Measurements from ENCODE around the gene FBLN5.
"Not testable (repeated sequence)": the region's sequence is repeated elsewhere in the genome, so short reads cannot be mapped to it uniquely, and the experiment has no call there.

Gene FBLN5

GRCh38 chr14:91910196-91910595 lies 37.3 kb downstream of the FBLN5 start:
- no peak for DNase-seq (ENCODE audit: low read depth in 1 of 2, low spot score in 1 of 2)

DNA sequence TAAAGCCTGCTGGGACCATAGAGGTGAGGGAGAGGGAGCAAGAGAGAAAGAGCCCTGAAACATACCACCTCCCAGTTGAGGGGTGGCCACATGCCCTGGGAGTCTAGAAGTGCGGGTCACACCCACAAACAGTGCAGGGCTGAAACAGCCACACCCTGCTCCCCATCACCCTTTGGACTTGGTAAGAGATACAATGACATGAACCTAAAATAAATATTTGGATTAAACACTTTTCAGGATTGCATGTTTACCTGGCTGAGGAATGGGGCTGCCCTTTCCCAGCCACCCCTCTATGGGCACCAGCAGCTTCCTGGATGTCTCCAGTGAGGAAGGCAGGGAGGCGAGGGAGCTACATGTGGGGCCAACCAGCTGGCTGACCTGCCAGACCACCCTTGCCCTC lies 41.1 kb downstream of the FBLN5 start:
- no peak for DNase-seq (ENCODE audit: low read depth in 1 of 2, low spot score in 1 of 2)

- DNase-seq (ENCODE audit: low read depth in 1 of 2, low spot score in 1 of 2), result no peak
These were observed 42.4 kb downstream of the FBLN5 start for GRCh38 chr14:91904956-91905645.

DNA sequence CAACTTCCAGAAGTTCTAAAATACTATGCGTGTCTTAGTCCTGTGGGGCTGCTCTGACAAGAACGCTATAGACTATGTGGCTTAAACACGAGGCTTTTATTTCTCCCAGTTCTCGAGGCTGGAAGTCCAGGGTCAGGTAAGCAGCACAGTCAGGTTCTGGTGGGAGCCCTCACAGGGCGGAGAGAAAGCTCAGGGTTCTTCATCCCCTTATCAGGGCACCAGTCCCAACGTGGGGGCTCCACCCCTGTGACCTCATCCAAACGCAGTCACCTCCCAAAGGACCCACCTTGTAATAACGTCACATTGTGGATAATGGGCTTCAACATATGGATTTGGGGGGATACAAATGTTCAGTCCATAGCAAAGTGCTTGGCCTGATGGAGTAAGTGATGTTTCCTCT lies 43.0 kb downstream of the FBLN5 start:
- no peak for DNase-seq (ENCODE audit: low read depth in 1 of 2, low spot score in 1 of 2)

DNA sequence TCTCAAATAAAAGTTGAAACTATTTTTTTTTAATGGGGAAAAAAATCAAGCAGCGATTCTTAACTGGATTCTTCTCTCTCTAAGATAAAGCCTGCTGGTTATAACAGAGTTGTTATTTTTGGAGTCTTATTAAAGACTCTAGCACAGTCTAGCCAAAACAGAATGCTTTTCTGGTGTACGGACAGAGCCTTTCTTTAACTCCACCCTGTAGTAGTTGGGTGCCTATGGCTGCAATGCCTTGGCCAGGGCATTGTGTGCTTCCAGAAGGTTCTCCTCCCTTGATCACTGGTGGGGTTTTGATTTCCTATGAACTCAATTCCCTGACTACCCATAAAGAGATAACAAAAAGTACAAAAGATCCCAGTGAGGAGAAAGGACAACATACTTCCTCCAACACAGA lies 44.4 kb downstream of the FBLN5 start:
- no peak for DNase-seq (ENCODE audit: low read depth in 1 of 2, low spot score in 1 of 2)

DNA sequence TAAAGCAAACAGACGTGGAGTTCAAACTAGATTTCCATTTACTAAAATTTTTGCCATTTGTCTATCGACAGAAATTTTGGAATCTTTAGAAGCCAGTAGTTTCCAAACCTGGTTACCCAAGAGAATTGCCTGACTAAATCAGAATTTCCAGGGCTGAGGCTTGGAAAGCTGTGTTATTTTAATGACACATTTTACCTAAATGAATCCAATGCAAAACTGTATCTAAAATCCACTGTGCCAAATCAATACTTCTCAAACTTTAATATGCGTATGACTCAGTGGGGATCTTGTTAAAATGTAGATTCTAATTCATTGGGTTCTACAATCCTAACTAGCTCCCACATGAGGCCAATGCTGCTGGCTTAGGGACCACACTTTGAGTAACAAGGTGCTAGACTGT lies 45.2 kb downstream of the FBLN5 start:
- no peak for DNase-seq (ENCODE audit: low read depth in 1 of 2, low spot score in 1 of 2)

DNA sequence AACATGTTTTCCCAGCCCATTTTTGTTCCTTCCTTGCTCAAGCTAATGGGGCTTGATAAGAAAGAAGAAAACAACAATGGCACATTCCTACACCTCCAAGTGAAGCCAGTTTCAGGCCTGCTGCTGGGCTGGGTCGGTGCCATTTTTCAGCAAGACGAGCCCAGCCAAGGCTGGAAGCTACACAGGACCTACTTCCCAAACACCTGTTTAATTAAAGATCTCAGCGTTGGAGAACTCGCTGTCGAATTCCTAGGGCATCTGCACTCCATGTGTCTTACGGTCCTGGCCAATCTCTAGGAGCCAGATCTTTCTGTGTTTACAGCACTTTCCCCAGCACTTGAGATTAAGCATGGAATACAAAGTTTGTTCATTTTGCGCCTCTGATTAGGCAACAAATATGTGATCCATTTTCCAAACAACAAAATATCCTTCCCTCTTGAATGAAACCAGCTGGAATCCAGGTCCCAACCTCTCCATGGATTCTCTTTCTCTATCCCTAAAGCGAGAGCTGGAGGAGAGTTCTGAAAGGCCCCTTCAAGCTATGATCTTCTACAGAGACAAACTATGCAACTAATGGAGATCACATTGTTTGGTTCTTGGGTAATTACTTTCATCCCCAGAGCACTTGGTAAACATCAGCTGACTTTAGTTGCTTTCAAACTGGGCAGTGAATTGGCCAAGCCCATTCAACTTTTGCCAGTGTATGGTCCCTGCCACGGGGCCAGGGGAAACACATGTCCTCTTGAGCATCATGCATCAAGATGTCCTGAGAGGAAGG lies 45.9 kb downstream of the FBLN5 start:
- no peak for DNase-seq (ENCODE audit: low read depth in 1 of 2, low spot score in 1 of 2)

DNA sequence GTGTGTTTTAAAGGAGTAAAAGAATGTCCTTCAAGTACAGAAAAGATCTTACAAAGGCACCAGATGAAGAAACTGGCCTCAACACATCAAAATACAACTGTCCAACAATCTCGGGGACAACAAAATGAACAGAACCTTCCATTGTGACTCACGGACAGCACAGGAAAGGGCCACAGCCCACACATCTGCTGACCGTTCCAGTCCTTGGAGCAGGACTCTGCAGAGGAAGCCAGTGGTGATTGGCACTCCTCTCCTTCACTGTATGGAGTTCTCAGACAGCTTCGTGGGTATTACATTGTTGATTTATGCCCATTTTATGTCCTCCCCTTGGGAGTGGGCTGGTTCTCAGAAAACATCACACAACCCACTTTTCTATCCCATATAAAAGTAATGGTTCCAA lies 47.7 kb downstream of the FBLN5 start:
- no peak for DNase-seq (ENCODE audit: low read depth in 1 of 2, low spot score in 1 of 2)

DNA sequence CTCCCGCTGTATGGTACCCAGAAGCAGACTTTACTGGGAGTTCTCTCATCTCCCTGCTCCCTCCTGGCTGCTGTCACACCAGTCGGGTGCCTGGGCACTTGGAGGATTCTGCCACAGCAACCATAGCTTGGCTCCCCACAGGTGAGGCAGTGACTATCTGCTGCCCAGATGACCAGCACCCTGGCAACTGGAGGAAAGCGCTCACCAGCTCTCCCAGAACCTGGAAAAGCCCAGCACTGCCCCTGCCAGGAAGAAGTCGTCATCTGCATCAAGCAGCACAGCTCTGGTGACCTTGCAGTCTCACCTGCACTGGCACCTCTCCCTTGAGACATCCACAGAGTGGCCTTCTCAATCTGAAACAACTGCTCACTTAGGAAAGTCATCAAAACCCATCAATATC lies 48.3 kb downstream of the FBLN5 start:
- no peak for DNase-seq (ENCODE audit: low read depth in 1 of 2, low spot score in 1 of 2)

DNA sequence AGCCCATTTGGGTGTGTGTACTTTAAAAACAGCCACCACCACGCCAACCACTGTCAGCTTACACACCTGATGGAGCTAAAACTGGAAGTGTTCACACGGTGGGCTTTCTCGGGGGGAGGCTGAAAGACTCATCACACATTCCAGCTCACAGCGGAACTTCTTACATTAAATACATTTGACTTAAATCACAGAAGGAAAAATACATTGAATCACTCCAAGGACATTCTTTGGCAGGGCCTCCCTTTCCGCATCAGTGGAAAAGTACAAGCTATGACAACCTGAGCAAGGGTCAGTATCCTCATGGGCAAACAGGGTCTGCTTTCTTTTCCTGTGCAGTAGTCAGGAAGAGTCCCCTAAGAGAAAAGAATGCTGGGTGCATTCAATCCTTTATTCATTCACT lies 49.1 kb downstream of the FBLN5 start:
- DNase-seq (ENCODE audit: low read depth in 1 of 2, low spot score in 1 of 2), result no peak

DNA sequence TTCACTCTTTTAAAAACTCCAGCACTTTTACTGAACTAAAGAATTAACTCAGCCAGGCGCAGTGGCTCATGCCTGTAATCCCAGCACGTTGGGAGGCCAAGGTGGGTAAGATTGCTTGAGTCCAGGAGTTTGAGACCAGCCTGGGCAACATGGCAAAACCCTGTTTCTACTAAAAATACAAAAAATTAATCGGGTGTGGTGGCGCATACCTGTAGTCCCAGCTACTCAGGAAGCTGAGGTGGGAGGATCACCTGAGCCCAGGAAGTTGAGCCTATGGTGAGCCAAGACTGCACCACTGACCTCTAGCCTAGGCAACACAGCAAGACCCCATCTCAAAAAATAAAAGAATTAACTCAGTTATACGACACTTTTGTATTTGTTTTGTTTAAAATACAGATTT lies 49.8 kb downstream of the FBLN5 start:
- not testable (repeated sequence) for DNase-seq (ENCODE audit: low read depth in 1 of 2, low spot score in 1 of 2)

GRCh38 chr14:91897106-91897701 lies 50.3 kb downstream of the FBLN5 start:
- no peak for DNase-seq (ENCODE audit: low read depth in 1 of 2, low spot score in 1 of 2)

GRCh38 chr14:91896419-91896818 lies 51.1 kb downstream of the FBLN5 start:
- DNase-seq (ENCODE audit: low read depth in 1 of 2, low spot score in 1 of 2), result no peak

DNA sequence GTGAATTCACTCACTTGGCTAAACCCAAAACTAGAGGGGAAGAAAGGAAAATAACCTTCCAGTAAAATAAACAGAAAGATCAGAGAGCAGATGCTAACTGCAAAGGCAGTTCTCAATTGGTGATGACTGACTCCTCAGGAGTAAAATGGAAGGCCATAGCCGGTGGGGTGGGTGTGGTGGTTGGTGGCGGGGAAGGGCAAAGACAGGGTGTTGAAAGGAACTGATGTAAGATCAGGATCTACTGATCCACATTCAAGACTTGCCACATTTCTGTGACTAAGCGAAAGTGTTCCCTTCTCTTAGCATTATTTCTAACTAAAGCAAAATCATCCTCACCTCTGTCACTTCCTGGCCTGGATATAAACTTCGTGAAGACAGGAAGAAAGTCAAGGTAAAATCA lies 53.8 kb downstream of the FBLN5 start:
- no peak for DNase-seq (ENCODE audit: low read depth in 1 of 2, low spot score in 1 of 2)

GRCh38 chr14:91893007-91893406 lies 54.5 kb downstream of the FBLN5 start:
- DNase-seq (ENCODE audit: low read depth in 1 of 2, low spot score in 1 of 2), result no peak

- DNase-seq (ENCODE audit: low read depth in 1 of 2, low spot score in 1 of 2), result no peak
These were observed 55.7 kb downstream of the FBLN5 start for GRCh38 chr14:91891721-91892220.

GRCh38 chr14:91891101-91891500 lies 56.4 kb downstream of the FBLN5 start:
- DNase-seq (ENCODE audit: low read depth in 1 of 2, low spot score in 1 of 2), result no peak

DNA sequence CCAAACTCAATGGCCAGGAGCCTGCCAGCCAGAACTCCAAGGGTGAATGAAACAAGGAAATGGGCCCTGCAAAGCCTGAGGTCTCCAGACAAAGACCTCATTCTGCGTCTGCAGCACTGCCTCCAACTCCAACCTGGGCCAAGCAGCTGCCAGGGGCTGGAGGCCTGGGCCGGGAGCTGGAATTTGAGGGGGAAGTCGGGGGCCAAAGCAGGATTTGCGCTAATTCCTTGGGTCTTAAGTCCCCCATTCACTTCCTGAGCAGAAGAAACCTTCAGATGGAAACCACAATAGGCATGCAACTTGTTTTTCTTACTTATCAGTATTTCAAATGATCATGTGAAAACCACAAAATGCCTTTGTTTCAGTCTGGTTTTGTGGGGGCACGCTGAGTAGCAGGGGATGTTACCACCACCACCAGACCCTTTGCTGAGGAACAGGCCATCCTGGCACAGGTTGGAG lies 57.2 kb downstream of the FBLN5 start:
- no peak for DNase-seq (ENCODE audit: low read depth in 1 of 2, low spot score in 1 of 2)

- DNase-seq (ENCODE audit: low read depth in 1 of 2, low spot score in 1 of 2), result no peak
These were observed 57.9 kb downstream of the FBLN5 start for GRCh38 chr14:91889477-91890211.

GRCh38 chr14:91888641-91889476 lies 58.6 kb downstream of the FBLN5 start:
- no peak for DNase-seq (ENCODE audit: low read depth in 1 of 2, low spot score in 1 of 2)

- DNase-seq (ENCODE audit: low read depth in 1 of 2, low spot score in 1 of 2), result no peak
These were observed 60.5 kb downstream of the FBLN5 start for GRCh38 chr14:91886961-91887360.

Data from activated CD4-positive, alpha-beta T cell treated with anti-CD3 and anti-CD28 coated beads, Interleukin-2, amount 50 U/mL, for 24 hours (primary cell).